ENCODE measurements around the gene CAMLG. TPM values are rescaled to one million over a fixed set of nuclear protein-coding genes. Genes with fewer than 3 reads are reported as not detected.

Gene CAMLG
- total and polyA plus RNA-seq, 2 of the 13 experiments (the other 11 are each of a cell fraction or from before 2014, with no cell fraction given), result 14.2 to 19.8 TPM

DNA sequence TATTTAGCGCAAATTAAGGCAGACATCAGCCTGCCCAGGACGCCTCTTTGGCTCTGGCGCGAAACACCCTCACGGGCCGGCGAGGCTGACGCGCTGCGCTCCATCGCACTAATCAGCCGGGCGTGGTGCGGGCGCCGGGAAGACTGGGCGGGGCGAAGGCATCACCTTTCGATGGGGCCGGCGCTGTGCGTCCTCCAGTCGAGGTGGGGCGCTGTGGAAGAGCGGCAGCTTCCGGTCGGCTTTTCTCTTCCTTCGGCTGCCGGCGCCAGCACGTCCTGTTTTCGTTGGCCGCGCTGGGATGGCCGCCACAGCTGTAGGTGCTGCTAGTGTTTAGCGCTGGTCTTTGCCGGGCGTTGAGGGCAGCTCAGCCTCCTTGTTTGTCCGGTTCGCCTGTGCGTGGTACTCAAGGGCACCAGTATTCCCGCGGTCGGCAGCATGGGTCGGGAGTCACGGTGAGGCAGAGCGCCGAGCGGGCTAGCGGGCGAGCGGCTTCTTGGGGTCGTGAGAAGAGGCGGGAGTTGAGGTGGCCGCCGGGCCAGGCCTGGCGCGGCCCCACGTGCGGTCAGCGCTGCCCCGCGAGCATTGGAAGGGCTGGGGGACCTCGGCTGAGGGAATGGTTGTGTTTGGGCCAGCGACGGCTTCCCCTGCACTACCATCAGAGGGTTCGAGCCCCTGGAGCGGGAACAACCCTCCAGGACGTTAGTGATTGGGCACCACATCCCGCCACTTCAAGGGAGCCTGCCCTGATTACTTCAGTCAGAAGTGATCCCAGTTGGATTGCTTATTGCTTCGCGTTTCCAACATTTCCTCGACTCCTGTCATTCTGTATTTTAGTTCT, 20.4 kb downstream of the CAMLG start, which contains the start of gene DDX46 (continued):
- TF ChIP-seq, protein P1, sequence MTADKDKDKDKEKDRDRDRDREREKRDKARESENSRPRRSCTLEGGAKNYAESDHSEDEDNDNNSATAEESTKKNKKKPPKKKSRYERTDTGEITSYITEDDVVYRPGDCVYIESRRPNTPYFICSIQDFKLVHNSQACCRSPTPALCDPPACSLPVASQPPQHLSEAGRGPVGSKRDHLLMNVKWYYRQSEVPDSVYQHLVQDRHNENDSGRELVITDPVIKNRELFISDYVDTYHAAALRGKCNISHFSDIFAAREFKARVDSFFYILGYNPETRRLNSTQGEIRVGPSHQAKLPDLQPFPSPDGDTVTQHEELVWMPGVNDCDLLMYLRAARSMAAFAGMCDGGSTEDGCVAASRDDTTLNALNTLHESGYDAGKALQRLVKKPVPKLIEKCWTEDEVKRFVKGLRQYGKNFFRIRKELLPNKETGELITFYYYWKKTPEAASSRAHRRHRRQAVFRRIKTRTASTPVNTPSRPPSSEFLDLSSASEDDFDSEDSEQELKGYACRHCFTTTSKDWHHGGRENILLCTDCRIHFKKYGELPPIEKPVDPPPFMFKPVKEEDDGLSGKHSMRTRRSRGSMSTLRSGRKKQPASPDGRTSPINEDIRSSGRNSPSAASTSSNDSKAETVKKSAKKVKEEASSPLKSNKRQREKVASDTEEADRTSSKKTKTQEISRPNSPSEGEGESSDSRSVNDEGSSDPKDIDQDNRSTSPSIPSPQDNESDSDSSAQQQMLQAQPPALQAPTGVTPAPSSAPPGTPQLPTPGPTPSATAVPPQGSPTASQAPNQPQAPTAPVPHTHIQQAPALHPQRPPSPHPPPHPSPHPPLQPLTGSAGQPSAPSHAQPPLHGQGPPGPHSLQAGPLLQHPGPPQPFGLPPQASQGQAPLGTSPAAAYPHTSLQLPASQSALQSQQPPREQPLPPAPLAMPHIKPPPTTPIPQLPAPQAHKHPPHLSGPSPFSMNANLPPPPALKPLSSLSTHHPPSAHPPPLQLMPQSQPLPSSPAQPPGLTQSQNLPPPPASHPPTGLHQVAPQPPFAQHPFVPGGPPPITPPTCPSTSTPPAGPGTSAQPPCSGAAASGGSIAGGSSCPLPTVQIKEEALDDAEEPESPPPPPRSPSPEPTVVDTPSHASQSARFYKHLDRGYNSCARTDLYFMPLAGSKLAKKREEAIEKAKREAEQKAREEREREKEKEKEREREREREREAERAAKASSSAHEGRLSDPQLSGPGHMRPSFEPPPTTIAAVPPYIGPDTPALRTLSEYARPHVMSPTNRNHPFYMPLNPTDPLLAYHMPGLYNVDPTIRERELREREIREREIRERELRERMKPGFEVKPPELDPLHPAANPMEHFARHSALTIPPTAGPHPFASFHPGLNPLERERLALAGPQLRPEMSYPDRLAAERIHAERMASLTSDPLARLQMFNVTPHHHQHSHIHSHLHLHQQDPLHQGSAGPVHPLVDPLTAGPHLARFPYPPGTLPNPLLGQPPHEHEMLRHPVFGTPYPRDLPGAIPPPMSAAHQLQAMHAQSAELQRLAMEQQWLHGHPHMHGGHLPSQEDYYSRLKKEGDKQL (CRISPR knock-in tag; IDR thresholded peaks at IDR 0.05; ENCODE audit: low read depth), result 0 out of 2 replicates have a peak, but pooled peaks have one; percentile 39
- TF ChIP-seq CBX5 (CRISPR knock-in tag; IDR thresholded peaks at IDR 0.05; ENCODE audit: borderline replicate concordance), result peak; percentile 93
- TF ChIP-seq, protein P2, sequence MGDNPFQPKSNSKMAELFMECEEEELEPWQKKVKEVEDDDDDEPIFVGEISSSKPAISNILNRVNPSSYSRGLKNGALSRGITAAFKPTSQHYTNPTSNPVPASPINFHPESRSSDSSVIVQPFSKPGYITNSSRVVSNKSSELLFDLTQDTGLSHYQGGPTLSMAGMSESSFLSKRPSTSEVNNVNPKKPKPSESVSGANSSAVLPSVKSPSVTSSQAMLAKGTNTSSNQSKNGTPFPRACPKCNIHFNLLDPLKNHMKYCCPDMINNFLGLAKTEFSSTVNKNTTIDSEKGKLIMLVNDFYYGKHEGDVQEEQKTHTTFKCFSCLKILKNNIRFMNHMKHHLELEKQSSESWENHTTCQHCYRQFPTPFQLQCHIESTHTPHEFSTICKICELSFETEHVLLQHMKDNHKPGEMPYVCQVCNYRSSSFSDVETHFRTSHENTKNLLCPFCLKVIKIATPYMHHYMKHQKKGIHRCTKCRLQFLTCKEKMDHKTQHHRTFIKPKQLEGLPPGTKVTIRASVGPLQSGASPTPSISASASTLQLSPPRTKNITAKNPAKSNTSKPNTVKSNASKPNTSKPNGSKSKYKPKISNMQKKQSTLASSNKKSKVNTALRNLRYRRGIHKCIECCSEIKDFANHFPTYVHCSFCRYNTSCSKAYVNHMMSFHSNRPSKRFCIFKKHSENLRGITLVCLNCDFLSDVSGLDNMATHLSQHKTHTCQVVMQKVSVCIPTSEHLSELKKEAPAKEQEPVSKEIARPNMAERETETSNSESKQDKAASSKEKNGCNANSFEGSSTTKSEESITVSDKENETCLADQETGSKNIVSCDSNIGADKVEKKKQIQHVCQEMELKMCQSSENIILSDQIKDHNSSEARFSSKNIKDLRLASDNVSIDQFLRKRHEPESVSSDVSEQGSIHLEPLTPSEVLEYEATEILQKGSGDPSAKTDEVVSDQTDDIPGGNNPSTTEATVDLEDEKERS (CRISPR knock-in tag; IDR thresholded peaks at IDR 0.05), result peak; percentile 94
- peak; percentile 93 for TF ChIP-seq ZFY (CRISPR knock-in tag; IDR thresholded peaks at IDR 0.05)
- TF ChIP-seq ZSCAN12 (CRISPR knock-in tag; IDR thresholded peaks at IDR 0.05), result peak; percentile 80; the same call in 1 of the 2 replicates
- no peak for TF ChIP-seq ZNF17 (CRISPR knock-in tag; IDR thresholded peaks at IDR 0.05)
- TF ChIP-seq, protein P3, sequence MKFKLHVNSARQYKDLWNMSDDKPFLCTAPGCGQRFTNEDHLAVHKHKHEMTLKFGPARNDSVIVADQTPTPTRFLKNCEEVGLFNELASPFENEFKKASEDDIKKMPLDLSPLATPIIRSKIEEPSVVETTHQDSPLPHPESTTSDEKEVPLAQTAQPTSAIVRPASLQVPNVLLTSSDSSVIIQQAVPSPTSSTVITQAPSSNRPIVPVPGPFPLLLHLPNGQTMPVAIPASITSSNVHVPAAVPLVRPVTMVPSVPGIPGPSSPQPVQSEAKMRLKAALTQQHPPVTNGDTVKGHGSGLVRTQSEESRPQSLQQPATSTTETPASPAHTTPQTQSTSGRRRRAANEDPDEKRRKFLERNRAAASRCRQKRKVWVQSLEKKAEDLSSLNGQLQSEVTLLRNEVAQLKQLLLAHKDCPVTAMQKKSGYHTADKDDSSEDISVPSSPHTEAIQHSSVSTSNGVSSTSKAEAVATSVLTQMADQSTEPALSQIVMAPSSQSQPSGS (CRISPR knock-in tag; IDR thresholded peaks at IDR 0.05), result peak; percentile 90
- no peak for TF ChIP-seq SSRP1 (CRISPR knock-in tag; IDR thresholded peaks at IDR 0.05)
- no peak for TF ChIP-seq HNF4G (IDR thresholded peaks at IDR 0.05; ENCODE audit: borderline replicate concordance, low read depth, low read length)
- TF ChIP-seq HNF4G (CRISPR knock-in tag; IDR thresholded peaks at IDR 0.05; ENCODE audit: borderline replicate concordance, low read depth), result 0 out of 2 replicates have a peak, but pooled peaks have one; percentile 18
- peak; percentile 28; the same call in 1 of the 2 replicates for TF ChIP-seq MED13 (CRISPR knock-in tag; IDR thresholded peaks at IDR 0.05)
- peak; percentile 93 for TF ChIP-seq TARDBP (CRISPR knock-in tag; IDR thresholded peaks at IDR 0.05)
- TF ChIP-seq ZFP41 (CRISPR knock-in tag; IDR thresholded peaks at IDR 0.05; ENCODE audit: borderline replicate concordance), result peak; percentile 53; the same call in 1 of the 2 replicates
- peak; percentile 54; the same call in 1 of the 2 replicates for TF ChIP-seq PITX1 (CRISPR knock-in tag; IDR thresholded peaks at IDR 0.05)
- 0 out of 2 replicates have a peak, but pooled peaks have one; percentile 28 for TF ChIP-seq ZBTB8A (CRISPR knock-in tag; IDR thresholded peaks at IDR 0.05; ENCODE audit: borderline replicate concordance, low read depth)
- peak; percentile 61 for TF ChIP-seq ZNF143 (CRISPR knock-in tag; IDR thresholded peaks at IDR 0.05)
- peak; percentile 99 for TF ChIP-seq ZNF788 (CRISPR knock-in tag; IDR thresholded peaks at IDR 0.05; ENCODE audit: borderline replicate concordance)
- TF ChIP-seq ARID2 (CRISPR knock-in tag; IDR thresholded peaks at IDR 0.05; ENCODE audit: borderline replicate concordance), result 0 out of 2 replicates have a peak, but pooled peaks have one; percentile 51
